GM18517 (cell line): ENCODE results near the gene CD109.
A peak's percentile ranks its signal among the peaks of the same experiment; 100 is the strongest.
"Not testable (repeated sequence)": the region's sequence is repeated elsewhere in the genome, so short reads cannot be mapped to it uniquely, and the experiment has no call there.

ENCODE experiments used
- ATAC-seq: cut with Tn5 transposase; IDR thresholded peaks from one replicate; pipeline ENCODE4 v1.9.1; 2021; ENCODE audit warnings: mild to moderate bottlenecking, moderate library complexity; ENCODE audit not compliant: unreplicated experiment

The CD109 gene

DNA sequence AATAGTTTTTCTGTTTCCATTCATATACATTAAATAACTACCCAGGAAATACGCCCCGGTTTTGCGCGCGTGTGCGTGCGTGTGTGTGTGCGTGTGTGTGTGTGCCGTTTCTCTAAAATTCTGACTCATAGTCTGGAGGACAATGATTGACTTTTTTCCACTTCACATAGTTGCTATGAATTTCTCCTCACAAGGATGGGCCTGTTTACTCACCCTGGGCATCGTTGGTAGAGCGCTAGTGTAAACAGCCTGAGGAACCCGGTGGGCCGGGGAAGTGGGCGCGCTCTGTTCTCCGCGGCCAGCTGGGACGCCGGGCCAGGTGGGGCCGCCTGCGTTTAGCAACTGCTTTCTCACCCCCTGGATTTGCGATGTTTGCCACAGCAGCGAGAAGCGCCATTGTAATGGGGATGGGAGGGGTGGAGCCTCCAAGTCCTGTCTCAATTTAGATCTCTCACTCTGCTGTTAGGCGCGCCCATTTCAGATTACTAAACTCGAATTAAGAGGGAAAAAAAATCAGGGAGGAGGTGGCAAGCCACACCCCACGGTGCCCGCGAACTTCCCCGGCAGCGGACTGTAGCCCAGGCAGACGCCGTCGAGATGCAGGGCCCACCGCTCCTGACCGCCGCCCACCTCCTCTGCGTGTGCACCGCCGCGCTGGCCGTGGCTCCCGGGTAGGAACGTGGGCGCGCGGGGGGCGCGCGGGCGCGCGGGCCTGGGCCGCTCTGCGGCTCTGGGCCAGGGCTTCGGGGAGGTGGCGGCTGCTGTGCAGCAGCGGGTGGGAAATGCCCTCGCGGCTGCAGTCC, at the start of gene CD109:
Gene CD109 (plus strand): TSS at position 585 of the 803 bp plus-strand sequence. CDS start 13 bp downstream, at position 598.
- ATAC-seq: peak; percentile 65

DNA sequence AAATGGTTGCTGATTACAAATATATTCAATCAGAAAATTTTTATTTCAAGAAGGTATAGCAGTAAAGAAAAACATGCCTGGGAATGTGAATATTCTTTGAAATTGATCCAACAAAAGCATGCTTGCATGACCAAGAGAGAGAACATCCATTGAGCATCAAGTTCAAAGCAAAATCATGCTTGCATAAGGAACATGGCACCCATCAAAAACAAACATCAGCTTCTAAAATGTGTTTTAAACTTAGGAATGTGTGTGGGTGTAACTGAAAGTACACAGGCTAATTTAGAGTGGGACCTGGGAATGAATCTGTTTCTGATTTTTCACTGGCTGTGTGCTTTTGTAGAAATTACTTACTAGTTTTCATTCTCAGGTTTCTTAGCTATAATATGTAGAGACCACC, 47.8 kb upstream of the CD109 start:
- no peak for ATAC-seq

DNA sequence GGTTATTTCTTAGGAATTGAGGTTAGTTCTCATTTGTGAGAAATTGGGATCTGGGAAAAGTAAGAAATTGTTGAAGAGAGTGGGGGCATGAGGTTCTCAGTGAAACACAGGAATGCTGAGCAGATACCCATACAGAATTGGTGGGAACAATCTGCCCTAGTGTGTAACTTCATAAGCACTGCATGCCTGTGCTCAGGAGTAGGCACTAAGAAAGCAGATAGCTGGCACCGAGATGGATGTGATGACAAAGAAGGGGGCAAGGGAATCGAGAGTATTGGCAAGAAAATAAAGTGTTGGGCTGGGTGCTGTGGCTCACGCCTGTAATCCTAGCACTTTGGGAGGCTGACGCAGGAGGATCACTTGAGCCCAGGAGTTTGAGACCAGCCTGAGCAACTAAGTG, 46.2 kb upstream of the CD109 start:
- ATAC-seq: no peak

DNA sequence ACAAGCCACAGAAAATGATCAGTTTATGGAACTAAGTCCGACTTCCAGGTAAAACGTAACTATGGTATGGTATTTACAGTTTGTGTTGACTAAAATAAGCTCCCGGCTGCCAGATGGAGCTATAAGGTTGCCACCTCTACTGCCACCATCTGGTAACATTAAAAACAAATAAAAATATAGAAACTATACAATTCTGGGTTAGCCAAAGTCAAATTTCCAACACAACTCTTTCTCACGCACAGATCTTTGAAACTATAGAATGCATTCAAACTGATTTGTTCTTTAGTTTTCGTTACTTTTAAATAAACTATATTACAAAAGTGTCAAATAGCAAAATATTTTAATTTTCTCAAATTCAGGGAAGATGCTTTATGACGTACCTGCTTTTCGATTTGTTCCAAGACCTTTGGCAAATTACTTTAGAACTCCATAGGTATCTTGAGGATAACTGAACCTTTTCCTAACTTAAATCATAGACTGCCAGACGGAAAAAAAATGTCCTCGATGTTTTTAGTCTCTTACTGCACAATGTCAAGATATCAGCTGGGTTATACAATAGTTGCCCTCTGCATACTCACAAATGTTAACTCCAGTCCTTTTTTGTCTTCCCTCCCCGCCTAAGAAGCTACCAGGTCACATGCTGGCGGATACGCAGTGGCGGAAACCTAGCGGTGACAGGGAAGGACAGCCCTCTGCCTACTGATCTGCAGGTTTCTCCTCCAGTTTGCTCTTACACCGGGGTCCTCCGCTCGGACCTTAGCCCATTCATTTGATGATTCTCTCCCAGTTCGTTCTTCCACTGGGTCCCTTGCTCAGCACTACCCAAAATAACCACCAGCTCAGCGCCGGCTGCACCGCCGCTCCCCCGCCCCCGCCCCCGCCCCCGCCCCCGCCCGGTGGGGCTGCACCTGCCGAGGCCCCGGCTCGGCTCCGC, 43.1 kb upstream of the CD109 start:
- ATAC-seq: peak; percentile 42

DNA sequence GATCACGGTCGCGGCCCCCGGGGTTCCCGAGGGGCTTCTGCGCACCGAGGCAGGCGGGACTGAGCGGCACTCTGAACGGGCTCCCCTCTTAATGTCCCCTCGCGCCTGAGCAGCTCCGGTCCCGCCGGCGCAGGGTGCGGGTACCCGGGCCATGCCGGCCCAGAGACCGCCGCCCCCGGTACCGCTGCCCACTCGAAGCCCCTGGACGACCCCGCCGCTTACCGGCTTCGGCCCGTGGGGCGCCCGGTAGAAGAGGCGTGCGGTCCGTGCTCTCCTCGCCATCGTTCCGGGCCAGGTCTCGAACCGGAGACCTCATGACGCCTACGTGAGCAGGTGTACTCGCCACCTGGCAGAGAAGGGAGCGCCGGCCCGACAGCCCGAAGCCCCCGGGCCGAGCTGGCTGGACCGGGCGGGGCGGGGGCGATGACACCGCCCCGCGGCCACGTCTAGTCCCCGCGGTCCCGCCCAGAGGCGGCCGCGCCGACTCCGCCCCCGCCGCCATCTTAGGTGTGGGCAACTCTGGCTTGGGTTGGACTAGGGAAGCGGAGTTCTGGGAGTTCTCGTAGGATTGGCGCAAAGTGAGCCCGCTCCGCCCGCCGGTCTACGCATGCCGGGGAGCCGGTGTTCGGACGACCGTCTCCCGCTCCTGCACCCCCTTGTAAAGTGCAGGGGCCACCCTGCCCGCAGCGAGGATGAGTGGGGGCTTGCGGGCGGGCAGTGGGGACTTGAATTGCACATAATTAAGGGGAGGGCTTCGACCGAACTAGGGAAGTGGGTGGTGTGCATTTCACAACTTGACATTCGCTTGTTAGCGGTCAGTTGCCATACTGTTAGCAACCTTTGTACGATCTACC, 42.2 kb upstream of the CD109 start, which contains the start of gene SLC17A5:
Gene SLC17A5 (minus strand): TSS at position 422 of the 854 bp plus-strand sequence. CDS start 106 bp downstream, at position 316.
- ATAC-seq: peak; percentile 78

DNA sequence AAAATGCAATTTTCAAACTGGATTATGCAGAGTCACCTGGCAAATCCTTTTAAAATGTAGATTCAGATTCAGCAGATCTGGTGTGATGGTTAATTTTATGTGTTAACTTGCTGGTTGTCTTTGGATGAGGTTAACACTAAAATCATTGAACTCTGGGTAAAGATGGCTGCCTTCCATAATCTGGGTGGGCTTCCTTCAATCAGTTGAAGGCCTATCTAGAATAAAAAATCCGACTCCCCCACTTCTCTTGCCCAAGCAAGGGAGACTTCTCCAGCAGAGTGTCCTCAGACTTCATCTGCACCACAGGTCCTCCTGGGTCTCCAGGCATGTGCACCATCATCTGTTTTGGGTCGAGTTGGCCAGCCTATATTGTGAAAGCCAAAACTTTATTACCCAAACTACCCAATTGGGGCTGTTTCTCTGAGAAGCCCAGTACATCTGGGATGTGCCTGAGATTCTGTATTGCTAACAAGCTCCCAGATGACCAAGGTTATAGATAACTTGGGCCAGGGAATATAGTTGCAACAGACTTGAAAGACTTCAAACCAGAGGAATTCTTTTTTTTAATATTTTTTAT, 40.6 kb upstream of the CD109 start:
- ATAC-seq: no peak

DNA sequence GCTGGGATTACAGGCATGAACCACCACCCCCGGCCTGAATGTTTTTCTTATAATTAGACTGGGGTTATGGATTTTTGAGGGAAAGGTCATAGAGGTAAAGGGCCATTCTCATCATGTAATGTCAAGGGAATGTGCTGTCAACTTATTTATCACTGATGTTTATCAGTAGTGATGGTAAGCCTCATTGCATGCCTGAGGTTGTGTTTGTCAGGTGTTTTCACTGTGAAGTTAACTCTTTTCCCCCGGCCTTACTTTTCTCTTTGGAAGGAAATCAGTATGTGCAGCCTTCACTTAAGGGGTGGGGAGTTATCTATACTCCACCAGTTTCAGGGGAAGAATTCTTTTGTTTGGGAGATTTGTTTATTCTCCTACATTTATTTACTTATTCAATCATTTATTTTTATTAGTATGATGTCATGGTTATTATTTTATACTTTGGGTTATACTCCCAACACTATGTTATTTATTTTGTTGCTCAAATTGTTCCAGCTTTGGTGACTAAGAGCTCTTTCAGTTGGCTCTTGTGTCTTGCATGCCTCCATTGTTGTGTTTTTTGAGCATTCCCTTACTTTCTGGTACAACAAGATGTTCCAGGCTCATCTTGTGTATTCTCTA, 39.4 kb upstream of the CD109 start:
- no peak for ATAC-seq

DNA sequence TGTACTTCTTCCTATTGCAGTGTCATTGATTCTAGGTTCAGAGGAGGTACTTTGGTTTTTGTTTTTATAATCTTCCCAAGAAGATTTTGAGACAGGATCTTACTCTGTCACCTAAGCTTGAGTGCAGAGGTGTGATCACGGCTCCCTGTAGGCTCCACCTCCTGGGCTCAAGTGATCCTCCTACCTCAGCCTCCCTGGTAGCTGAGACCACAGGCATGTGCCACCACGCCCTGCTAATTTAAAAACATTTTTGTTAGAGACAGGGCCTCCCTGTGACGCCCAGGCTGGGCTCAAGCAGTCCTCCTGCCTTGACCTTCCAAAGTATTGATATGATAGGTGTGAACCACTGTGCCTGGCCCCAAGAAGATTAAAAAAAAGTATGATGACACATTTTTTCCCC, 38.8 kb upstream of the CD109 start:
- no peak for ATAC-seq

DNA sequence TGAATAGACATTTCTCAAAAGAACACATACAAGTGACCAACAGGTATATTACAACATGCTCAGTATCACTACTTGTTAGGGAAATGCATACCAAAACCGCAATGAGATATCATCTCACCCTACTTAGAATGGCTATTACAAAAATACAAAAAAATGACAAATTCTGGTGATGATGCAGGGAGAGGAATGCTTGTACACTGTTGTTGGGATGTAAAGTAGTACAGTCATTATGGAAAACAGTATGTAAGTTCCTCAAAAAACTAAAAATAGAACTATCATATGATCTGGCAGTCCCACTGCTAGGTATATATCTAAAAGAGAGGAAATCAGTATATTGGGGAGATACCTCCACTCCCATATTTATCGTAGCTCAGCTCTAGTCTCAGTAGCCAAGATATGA, 31.3 kb upstream of the CD109 start:
- no peak for ATAC-seq

DNA sequence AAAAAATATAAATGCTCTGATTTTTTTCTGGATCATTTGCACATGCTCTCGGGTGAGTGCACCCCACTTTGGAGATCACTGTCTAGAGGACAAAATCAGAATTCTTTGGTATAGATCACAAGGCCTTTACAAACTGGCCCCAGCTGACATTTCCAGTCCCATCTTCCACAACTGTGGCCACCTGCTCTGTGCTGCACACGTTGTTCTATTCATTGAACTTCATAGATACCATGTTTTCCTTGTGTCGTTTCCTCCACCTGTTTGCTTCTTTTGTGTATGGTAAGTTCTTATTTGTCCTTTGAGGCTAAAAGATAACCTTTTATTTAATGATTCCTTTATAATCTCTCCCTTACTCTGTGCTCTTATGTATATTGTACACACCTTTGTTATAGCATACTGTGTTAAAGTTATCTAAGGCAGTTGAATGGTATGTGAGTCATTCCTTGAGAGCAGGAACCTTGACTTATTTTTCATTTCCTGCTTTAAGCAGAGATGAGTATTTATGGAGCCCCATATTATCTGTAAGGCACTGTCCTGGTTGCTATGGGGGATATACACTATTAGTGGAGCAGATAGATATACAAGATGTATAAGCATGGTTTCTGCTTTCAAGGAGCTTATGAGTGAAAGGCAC, 30.2 kb upstream of the CD109 start:
- peak; percentile 64 for ATAC-seq

DNA sequence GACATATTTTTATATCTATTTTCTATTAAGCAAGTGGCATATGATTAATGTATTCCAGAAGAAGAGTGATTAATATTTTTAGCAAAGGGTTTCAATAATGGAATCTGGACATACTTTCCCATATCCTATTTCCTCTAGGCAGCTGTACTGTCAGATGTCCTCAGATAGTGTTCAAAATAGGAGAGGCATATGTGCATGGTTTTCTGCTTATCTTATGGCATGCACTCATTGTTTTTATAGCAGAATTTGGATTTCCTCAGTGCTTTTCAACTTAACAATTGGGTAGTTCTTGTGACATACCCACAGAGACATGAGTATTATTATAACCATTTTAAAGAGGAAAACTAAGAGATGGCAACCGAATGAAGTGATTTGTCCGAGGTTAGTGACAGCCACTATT, 29.6 kb upstream of the CD109 start:
- ATAC-seq: no peak

DNA sequence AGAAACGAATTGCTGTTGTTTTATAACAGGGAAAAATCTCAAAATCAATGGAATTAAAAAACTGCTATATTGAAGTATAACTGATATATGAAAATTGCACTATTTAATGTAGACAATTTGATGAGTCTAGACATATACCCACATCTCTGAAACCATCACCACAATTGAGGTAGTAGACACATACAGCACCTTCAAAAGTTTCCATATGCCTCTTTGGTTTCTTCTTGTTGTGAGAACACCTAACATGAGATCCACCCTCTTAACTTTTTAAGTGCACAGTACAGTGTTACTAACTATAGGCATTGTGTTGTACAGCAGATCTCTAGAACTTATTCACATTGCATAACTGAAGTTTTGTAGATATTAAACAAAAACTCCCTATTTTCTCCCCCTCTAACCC, 28.2 kb upstream of the CD109 start:
- ATAC-seq: no peak

DNA sequence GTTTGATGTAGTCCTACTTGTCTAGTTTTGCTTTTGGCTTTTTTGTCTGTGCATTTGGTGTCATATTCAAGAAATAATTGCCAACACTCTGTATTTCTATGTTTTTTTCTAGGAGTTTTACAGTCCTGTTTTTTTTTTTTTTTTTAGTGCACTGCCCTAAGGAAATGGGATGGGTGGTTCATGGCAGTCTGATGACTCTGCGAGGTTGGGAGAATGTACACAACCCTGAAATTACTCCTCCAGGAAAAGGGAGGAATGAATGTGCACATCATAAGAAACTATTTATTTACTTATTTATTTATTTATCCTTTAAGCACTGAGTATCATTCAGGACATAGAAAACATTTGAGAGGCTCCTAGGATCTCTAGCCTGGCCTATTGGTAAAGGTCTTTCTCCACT, 27.0 kb upstream of the CD109 start:
- no peak for ATAC-seq

DNA sequence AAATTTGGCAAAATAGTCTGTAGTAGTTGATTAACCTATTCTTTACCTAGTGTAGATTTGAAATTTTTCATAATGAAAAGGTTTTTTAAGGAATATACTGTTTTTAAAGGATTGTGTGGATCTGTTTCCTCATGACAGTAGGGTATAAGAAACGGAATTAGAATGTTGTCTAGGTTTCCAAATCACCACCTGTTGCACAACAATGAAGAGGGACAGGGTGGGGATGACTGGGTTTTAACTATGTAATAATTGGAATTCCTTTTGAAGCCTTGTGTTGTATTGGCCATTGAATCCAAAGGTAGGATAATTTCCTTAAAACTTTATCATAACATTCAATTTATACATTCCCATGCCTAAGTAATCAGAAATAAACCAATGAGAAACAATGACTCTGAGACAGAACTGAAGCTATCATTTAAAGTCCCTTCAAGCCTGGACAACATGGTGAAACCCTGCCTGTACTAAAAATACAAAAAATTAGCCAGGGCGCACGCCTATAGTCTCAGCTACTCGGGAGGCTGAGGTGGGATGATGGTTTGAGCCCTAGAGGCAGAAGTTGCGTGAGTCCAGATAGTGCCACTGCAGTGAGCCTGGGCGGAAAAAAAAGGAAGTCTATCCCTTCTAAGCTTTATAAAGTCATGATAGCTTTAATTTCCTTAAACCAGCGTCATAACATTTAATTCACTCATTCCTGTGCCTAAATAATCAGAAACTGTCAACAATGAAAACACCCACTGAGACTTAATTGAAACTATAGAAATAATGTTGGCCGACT, 23.9 kb upstream of the CD109 start:
- no peak for ATAC-seq

DNA sequence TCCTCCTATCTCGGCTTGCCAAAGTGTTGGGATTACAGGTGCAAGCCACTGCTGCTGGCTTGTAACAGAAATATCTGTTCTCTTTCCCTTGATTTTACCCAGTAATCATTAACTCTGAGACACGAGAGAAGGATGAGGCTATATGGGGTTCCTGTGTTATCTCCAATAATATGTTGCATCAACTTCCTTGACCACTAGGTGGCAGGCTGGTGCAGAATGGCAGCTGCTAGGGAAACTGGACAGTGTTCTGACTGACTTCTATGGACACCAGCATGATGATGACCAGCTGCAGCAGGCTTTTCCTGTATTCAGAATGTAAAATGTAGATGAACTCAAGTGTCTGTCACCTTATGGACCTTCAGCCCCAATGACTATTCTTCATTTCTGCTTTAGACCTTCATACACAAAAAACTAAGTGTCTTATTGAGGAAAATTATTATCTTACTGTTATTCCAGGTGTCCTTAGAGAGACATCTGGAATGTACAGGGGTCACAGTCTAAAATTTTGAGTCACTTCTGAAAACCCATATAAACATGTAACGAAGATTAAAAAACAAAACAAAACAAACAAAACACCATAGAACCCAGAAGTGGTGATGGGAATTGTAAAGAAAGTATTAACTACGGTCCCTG, 20.4 kb upstream of the CD109 start:
- ATAC-seq: peak; percentile 95

DNA sequence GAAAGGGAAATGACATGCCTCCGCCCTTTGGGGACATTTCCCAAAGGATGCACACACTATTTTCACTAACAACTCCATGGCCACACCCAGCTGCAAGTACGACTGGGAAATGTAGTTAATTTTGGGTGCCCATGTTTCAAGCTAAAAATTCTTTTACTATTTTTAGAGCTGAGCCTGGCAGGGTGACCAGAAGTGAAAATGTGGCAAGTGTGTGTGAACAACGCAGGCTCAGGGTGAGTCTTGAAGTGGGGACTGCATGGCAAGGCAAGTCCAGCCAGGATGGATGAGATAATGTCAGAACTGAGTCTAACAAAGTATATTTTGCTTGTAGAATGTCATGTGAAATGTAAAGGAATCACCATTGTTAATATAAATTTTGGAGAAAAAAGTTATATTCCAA, 17.0 kb upstream of the CD109 start:
- ATAC-seq: no peak

DNA sequence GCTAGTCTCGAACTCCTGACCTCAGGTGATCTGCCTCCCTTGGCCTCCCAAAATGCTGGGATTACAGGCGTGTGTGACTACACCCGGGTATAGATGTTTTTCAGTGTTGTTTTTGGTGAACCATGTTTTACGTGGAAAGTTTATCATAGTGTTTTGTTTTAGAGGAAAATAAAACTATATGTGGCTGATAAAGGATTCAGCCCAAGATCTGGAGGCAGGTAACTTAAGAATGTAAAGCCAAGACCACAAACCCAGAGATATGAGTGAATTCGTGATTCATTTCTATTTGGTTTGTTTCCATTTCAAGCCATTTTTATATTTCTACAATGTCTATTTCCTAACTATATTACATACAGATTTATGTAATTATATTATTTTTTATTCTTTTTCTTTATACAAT, 16.2 kb upstream of the CD109 start:
- not testable (repeated sequence) for ATAC-seq

DNA sequence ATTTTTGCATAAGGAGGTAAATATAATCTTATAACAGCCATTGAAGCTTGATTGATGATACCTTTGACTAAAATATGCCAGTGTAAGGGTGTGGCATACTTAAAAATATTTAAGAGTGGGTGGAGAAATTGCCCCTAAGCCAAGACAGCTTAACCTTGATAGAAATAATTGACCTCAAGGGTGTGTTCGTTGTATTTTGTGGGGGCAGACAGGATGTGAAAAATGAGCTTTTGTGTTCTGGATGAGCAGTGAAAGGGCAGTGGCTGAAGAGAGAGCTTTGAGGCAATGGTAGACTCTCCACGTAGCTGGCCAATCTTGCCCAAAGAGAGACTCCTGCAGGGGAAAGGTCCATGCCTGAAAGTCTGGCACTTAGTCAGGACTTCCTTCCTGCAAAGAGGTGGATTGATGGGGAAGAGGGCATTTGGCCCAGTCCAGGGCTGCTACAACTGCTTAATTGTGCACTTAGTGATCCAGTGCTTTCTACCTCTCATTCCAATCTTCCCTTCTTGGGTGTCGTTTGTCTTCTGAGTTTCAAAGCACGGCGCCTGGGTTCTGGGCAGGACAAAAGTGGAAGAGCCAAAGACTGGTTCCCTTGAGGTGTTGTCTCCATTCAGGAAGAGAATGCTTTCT, 15.6 kb upstream of the CD109 start:
- no peak for ATAC-seq
